ENCODE data around the gene TSC22D2. TPM values are rescaled to one million over a fixed set of nuclear protein-coding genes. Genes with fewer than 3 reads are reported as not detected.

TSC22D2 gene
- total RNA-seq = 17.6 and 26.3 TPM in 2 replicates

GRCh38 chr3:150408221-150409124, at the start of gene TSC22D2:
TSC22D2 (plus strand) TSS chr3:150408298; CDS start chr3:150409351, 1,053 bp downstream.

Other genes starting within 250 kb of the TSC22D2 start
- 203 and 212 TPM in 2 replicates for gene SERP1, start 138.2 kb downstream of the TSC22D2 start, total RNA-seq
- gene EIF2A, start 138.5 kb downstream of the TSC22D2 start, total RNA-seq = 177 and 229 TPM in 2 replicates
- 65.6 and 248 TPM in 2 replicates for gene SELENOT, start 195.0 kb downstream of the TSC22D2 start, total RNA-seq